OCI-LY7 (cell line): Measurements from ENCODE around the gene PABPC1L. TPM values are rescaled to one million over a fixed set of nuclear protein-coding genes. Genes with fewer than 3 reads are reported as not detected.

Experiments used
- BruUV-seq: library from RNA; stranded (reverse); fragments of 400-500 nt; replicated peaks from 2 replicates; lab custom pipeline; 2021; lab: Mats Ljungman, UMichigan
- CTCF ChIA-PET: fragments of 300-600 bp; sonication (Branson Sonifier 250); formaldehyde crosslinking; loops from one replicate; lab custom pipeline; 2022; ENCODE audit warnings: antibody characterized with exemption; ENCODE audit not compliant: unreplicated experiment; lab: Charles Lee
- POLR2A ChIA-PET: fragments of 300-600 bp; sonication (Branson Sonifier 250); formaldehyde crosslinking; loops from one replicate; lab custom pipeline; 2022; ENCODE audit warnings: antibody characterized with exemption; lab: Charles Lee
- DNase-seq: peaks from one replicate; pipeline ENCODE4 v3.0.0-alpha.2; 2015; ENCODE audit warnings: low spot score
- H2AFZ ChIP-seq: fragments of 200-600 bp; sonication (generic), shearing (Covaris generic); 2 replicates; pipeline ENCODE4 v1.6.1; 2014; ENCODE audit warnings: mild to moderate bottlenecking, antibody characterized with exemption, low read length, moderate library complexity
- H3K27ac ChIP-seq: fragments of 200-600 bp; sonication (generic); 2 replicates; pipeline ENCODE4 v1.5.1; 2014; ENCODE audit warnings: mixed run types, low read depth, mild to moderate bottlenecking, moderate library complexity, low read length, inconsistent platforms; ENCODE audit not compliant: poor library complexity, severe bottlenecking
- H3K36me3 ChIP-seq: fragments of 200-600 bp; sonication (generic); 2 replicates; pipeline ENCODE4 v1.6.1; 2014; ENCODE audit warnings: mild to moderate bottlenecking, antibody characterized with exemption, low read length, moderate library complexity, mixed read lengths; ENCODE audit not compliant: insufficient read depth
- H3K4me1 ChIP-seq: fragments of 200-600 bp; sonication (generic); 2 replicates; pipeline ENCODE4 v1.5.1; 2014; ENCODE audit warnings: mild to moderate bottlenecking, low read length; ENCODE audit not compliant: insufficient read depth, poor library complexity, severe bottlenecking
- H3K4me2 ChIP-seq: fragments of 200-600 bp; sonication (generic); 2 replicates; pipeline ENCODE4 v1.6.1; 2014; ENCODE audit warnings: mild to moderate bottlenecking, low read length
- H3K4me3 ChIP-seq: fragments of 200-600 bp; sonication (generic); 2 replicates; pipeline ENCODE4 v1.5.1; 2014; ENCODE audit warnings: mild to moderate bottlenecking, low read depth, low read length; ENCODE audit not compliant: poor library complexity, severe bottlenecking
- H3K79me2 ChIP-seq: fragments of 200-600 bp; sonication (generic); 2 replicates; pipeline ENCODE4 v1.6.1; 2016; ENCODE audit warnings: low read depth, mild to moderate bottlenecking, low read length, moderate library complexity, mixed read lengths; ENCODE audit not compliant: insufficient read depth
- H3K9me2 ChIP-seq: fragments of 200-600 bp; sonication (generic); 2 replicates; pipeline ENCODE4 v1.6.1; 2016; ENCODE audit warnings: mild to moderate bottlenecking, low read length, mixed read lengths; ENCODE audit not compliant: insufficient read depth
- H3K9me3 ChIP-seq: fragments of 200-600 bp; sonication (generic); 2 replicates; pipeline ENCODE4 v1.6.1; 2014; ENCODE audit warnings: mild to moderate bottlenecking, mixed run types, low read length, mixed read lengths
- H4K20me1 ChIP-seq: fragments of 200-600 bp; sonication (generic); 2 replicates; pipeline ENCODE4 v1.6.1; 2014; ENCODE audit warnings: mild to moderate bottlenecking, antibody characterized with exemption, low read length, moderate library complexity, mixed read lengths; ENCODE audit not compliant: insufficient read depth
- CTCF ChIP-seq: fragments of 200-600 bp; sonication (generic); conservative IDR thresholded peaks from 2 replicates; pipeline ENCODE4 v1.5.1; 2014; ENCODE audit warnings: mild to moderate bottlenecking, antibody characterized with exemption, low read length, moderate library complexity, mixed read lengths
- EZH2phosphoT487 ChIP-seq: fragments of 200-600 bp; sonication (generic); IDR thresholded peaks from 2 replicates; pipeline ENCODE4 v1.6.1; 2018; ENCODE audit warnings: low read depth, borderline replicate concordance, mild to moderate bottlenecking, mixed run types, antibody characterized with exemption, low read length, moderate library complexity, mixed read lengths
- intact Hi-C: fragments of 100-400 bp; cut with micrococcal nuclease; formaldehyde crosslinking; loops from one replicate; pipeline ENCODE4 v1.10.0; 2022; ENCODE audit not compliant: unreplicated experiment
- total RNA-seq, 2 experiments: library from RNA; depleted of rRNA in 1 of 2; stranded (reverse); fragments of >200 nt in 1 of 2; shearing (Covaris generic) in 1 of 2; gene quantifications; 2 replicates each; pipeline ENCODE4 v1.2.3, GENCODE V29; 2014 to 2022

The PABPC1L gene
- total RNA-seq, 2 experiments from 2014 or later: 58.7 to 171 TPM

- Histone ChIP-seq H4K20me1 (peaks cover 61% of the 10 kb centered on the region), H3K79me2 (peaks cover 100% of the 10 kb centered on the region), H3K4me3 (no peak overlapping the region), H3K27ac (peak overlapping the region; percentile 6), H3K9me2 (no peaks in the 10 kb centered on the region), H2AFZ (no peak overlapping the region), H3K36me3 (peaks cover 98% of the 10 kb centered on the region), H3K4me1 (peaks cover 40% of the 10 kb centered on the region), H3K4me2 (peak overlapping the region; percentile 36), H3K9me3 (no peaks in the 10 kb centered on the region)
- ChIA-PET CTCF (no interaction called here), POLR2A (interaction anchor here (1.0 kb wide), 2 partner anchors 13 to 14 kb away, joined by 4 to 11 read pairs; partner anchors contain the start of gene PABPC1L)
- BruUV-seq: no TSS peak
- TF ChIP-seq EZH2phosphoT487: no peak
- TF ChIP-seq CTCF: no peak
- intact Hi-C loops: no loop called here
- peak; percentile 17 for DNase-seq
These were observed 13.3 kb upstream of the PABPC1L start for GRCh38 chr20:44896583-44896982.

- BruUV-seq: no TSS peak
- H3K4me3 ChIP-seq: no peak overlapping the region
- peaks cover 98% of the 10 kb centered on the region for H3K36me3 ChIP-seq
- no peak for DNase-seq
- peaks cover 56% of the 10 kb centered on the region for H4K20me1 ChIP-seq
- H3K9me3 ChIP-seq: no peaks in the 10 kb centered on the region
- H3K79me2 ChIP-seq: peaks cover 99% of the 10 kb centered on the region
- H2AFZ ChIP-seq: no peak overlapping the region
- no peak overlapping the region for H3K27ac ChIP-seq
- ChIA-PET POLR2A (no interaction called here), CTCF (no interaction called here)
- H3K4me1 ChIP-seq: peaks cover 39% of the 10 kb centered on the region
- H3K4me2 ChIP-seq: no peak overlapping the region
- intact Hi-C loops: no loop called here
- no peaks in the 10 kb centered on the region for H3K9me2 ChIP-seq
- TF ChIP-seq CTCF: no peak
- no peak for TF ChIP-seq EZH2phosphoT487
These were observed 12.7 kb upstream of the PABPC1L start for GRCh38 chr20:44897133-44897532.

- H2AFZ ChIP-seq: no peak overlapping the region
- ChIA-PET CTCF (no interaction called here), POLR2A (no interaction called here)
- no peaks in the 10 kb centered on the region for H3K9me3 ChIP-seq
- DNase-seq: no peak
- no TSS peak for BruUV-seq
- intact Hi-C loops: no loop called here
- H3K4me2 ChIP-seq: no peak overlapping the region
- H3K4me1 ChIP-seq: peaks cover 33% of the 10 kb centered on the region
- peaks cover 43% of the 10 kb centered on the region for H4K20me1 ChIP-seq
- H3K79me2 ChIP-seq: peaks cover 67% of the 10 kb centered on the region
- TF ChIP-seq CTCF (no peak), EZH2phosphoT487 (no peak)
- H3K4me3 ChIP-seq: no peak overlapping the region
- H3K27ac ChIP-seq: peak overlapping the region; percentile 24
- H3K36me3 ChIP-seq: peaks cover 100% of the 10 kb centered on the region
- H3K9me2 ChIP-seq: no peaks in the 10 kb centered on the region
These were observed 9.5 kb upstream of the PABPC1L start for GRCh38 chr20:44900231-44900854.
